Measurements from ENCODE around the gene GFRAL.
A peak's percentile ranks its signal among the peaks of the same experiment; 100 is the strongest.

The GFRAL gene

GRCh38 chr6:55410674-55411073, 83.4 kb downstream of the GFRAL start:
- Histone ChIP-seq H3K27ac (ENCODE audit: poor library complexity, severe bottlenecking) (no peak overlapping the region), H3K27me3 (ENCODE audit: insufficient read depth, poor library complexity, severe bottlenecking) (no peaks in the 10 kb centered on the region), H3K4me3 (ENCODE audit: severe bottlenecking) (no peak overlapping the region), H3K4me1 (ENCODE audit: insufficient read depth, poor library complexity, severe bottlenecking) (no peaks in the 10 kb centered on the region), H3K9me3 (ENCODE audit: severe bottlenecking) (no peaks in the 10 kb centered on the region), H3K36me3 (ENCODE audit: low read depth) (no peaks in the 10 kb centered on the region)
- TF ChIP-seq, protein P1, sequence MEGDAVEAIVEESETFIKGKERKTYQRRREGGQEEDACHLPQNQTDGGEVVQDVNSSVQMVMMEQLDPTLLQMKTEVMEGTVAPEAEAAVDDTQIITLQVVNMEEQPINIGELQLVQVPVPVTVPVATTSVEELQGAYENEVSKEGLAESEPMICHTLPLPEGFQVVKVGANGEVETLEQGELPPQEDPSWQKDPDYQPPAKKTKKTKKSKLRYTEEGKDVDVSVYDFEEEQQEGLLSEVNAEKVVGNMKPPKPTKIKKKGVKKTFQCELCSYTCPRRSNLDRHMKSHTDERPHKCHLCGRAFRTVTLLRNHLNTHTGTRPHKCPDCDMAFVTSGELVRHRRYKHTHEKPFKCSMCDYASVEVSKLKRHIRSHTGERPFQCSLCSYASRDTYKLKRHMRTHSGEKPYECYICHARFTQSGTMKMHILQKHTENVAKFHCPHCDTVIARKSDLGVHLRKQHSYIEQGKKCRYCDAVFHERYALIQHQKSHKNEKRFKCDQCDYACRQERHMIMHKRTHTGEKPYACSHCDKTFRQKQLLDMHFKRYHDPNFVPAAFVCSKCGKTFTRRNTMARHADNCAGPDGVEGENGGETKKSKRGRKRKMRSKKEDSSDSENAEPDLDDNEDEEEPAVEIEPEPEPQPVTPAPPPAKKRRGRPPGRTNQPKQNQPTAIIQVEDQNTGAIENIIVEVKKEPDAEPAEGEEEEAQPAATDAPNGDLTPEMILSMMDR (IDR thresholded peaks at IDR 0.05; ENCODE audit: poor library complexity, severe bottlenecking): no peak
- ATAC-seq (ENCODE audit: low read depth): no peak
- DNase-seq (ENCODE audit: low spot score): no peak

DNA sequence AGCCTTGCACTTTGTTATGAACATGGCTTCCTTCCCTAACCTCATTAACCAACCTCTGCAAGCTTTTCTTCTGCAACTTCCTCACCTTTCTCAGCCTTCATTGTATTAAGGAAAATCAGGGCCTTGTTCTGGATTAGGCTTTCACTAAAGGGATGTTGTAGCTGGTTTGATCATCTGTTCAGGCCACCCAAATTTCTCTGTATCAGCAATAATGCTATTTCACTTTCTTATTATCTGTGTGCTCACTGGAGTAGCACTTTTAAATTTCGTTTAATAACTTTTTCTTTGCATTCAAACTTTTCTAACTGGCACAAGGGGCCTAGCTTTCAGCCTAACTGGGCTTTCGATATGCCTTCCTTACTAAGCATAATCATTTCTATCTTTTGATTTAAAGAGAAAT, 96.7 kb downstream of the GFRAL start:
- no peaks in the 10 kb centered on the region for H3K4me1 ChIP-seq (ENCODE audit: insufficient read depth, poor library complexity, severe bottlenecking)
- no peak overlapping the region for H3K4me3 ChIP-seq (ENCODE audit: severe bottlenecking)
- H3K27me3 ChIP-seq (ENCODE audit: insufficient read depth, poor library complexity, severe bottlenecking): peaks cover 6% of the 10 kb centered on the region
- TF ChIP-seq, protein P1 (IDR thresholded peaks at IDR 0.05; ENCODE audit: poor library complexity, severe bottlenecking): no peak
- no peak for DNase-seq (ENCODE audit: low spot score)
- ATAC-seq (ENCODE audit: low read depth): no peak
- no peaks in the 10 kb centered on the region for H3K9me3 ChIP-seq (ENCODE audit: severe bottlenecking)
- no peak overlapping the region for H3K27ac ChIP-seq (ENCODE audit: poor library complexity, severe bottlenecking)
- H3K36me3 ChIP-seq (ENCODE audit: low read depth): no peaks in the 10 kb centered on the region

DNA sequence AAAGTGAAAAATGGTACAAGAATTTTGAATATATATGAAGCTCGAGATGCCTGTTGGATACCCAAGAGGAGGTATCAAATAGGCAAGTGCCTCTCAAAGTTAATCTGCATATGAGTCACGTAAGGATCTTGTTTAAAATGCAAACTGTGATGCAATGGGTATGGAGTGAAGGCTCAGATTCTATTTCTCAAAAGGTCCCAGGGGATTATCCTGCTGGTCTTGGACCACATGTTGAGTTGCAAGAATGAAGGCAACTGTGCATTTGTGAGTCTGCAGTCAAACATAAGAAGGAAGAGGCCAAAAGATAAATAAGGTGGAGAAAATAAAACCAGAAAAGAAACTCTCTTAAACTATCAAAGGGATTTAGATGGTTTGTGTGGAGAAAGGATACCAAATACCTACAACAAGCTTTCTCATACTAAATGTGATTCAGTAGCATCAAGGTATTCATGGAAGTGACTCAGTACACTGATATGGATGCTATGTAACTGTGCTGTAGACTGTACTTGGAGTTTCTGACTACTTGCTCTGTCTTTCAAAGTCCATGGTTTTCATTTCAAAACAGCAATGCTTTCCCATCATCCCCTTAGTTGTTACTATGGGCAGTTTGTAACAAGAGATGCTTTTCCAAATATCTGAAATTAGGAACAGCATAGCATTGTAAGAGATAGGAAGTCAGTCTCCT, 106.3 kb downstream of the GFRAL start:
- no peak for DNase-seq (ENCODE audit: low spot score)
- TF ChIP-seq, protein P1 (IDR thresholded peaks at IDR 0.05; ENCODE audit: poor library complexity, severe bottlenecking): no peak

DNA sequence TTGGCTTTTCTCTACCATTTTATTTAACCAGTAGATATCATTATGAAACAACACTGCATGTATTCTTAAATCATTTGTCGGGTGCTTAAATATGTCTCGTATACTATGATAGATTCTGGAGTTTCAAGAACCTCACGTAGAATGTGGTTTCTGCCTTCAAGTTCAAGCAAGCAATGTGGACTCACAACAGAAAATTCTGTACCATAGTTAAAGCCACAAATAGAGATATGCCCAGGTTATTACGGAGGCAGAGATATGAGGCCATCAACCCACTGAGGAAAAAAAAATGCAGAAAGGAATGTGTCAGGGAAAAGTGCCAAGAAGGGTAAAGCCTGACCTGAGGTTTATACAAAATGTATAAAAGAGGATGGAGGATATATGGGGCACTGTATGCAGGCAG, 109.9 kb downstream of the GFRAL start:
- no peak for DNase-seq (ENCODE audit: low spot score)
- ATAC-seq (ENCODE audit: low read depth): no peak
- Histone ChIP-seq H3K4me3 (ENCODE audit: severe bottlenecking) (no peak overlapping the region), H3K36me3 (ENCODE audit: low read depth) (no peaks in the 10 kb centered on the region), H3K27ac (ENCODE audit: poor library complexity, severe bottlenecking) (no peak overlapping the region), H3K4me1 (ENCODE audit: insufficient read depth, poor library complexity, severe bottlenecking) (no peaks in the 10 kb centered on the region), H3K27me3 (ENCODE audit: insufficient read depth, poor library complexity, severe bottlenecking) (peaks cover 12% of the 10 kb centered on the region), H3K9me3 (ENCODE audit: severe bottlenecking) (no peaks in the 10 kb centered on the region)
- TF ChIP-seq, protein P1 (IDR thresholded peaks at IDR 0.05; ENCODE audit: poor library complexity, severe bottlenecking): no peak

More for the DNA sequence above, 106.3 kb downstream of the GFRAL start:
- peak; percentile 58; the same call in 2 of the 3 replicates for ATAC-seq (ENCODE audit: low read depth)
- Histone ChIP-seq H3K4me1 (ENCODE audit: insufficient read depth, poor library complexity, severe bottlenecking) (no peaks in the 10 kb centered on the region), H3K27ac (ENCODE audit: poor library complexity, severe bottlenecking) (no peak overlapping the region), H3K4me3 (ENCODE audit: severe bottlenecking) (no peak overlapping the region), H3K36me3 (ENCODE audit: low read depth) (no peaks in the 10 kb centered on the region), H3K27me3 (ENCODE audit: insufficient read depth, poor library complexity, severe bottlenecking) (peaks cover 2% of the 10 kb centered on the region), H3K9me3 (ENCODE audit: severe bottlenecking) (no peaks in the 10 kb centered on the region)

- TF ChIP-seq, protein P1 (IDR thresholded peaks at IDR 0.05; ENCODE audit: poor library complexity, severe bottlenecking): no peak
- H3K27me3 ChIP-seq (ENCODE audit: insufficient read depth, poor library complexity, severe bottlenecking): peaks cover 12% of the 10 kb centered on the region
- no peaks in the 10 kb centered on the region for H3K36me3 ChIP-seq (ENCODE audit: low read depth)
- DNase-seq (ENCODE audit: low spot score): no peak
- no peaks in the 10 kb centered on the region for H3K4me1 ChIP-seq (ENCODE audit: insufficient read depth, poor library complexity, severe bottlenecking)
- no peak overlapping the region for H3K4me3 ChIP-seq (ENCODE audit: severe bottlenecking)
- H3K27ac ChIP-seq (ENCODE audit: poor library complexity, severe bottlenecking): no peak overlapping the region
- no peak for ATAC-seq (ENCODE audit: low read depth)
- H3K9me3 ChIP-seq (ENCODE audit: severe bottlenecking): no peaks in the 10 kb centered on the region
These were observed 110.9 kb downstream of the GFRAL start for GRCh38 chr6:55438203-55438602.
